ENCODE data around the gene MBNL3. TPM values are rescaled to one million over a fixed set of nuclear protein-coding genes. Genes with fewer than 3 reads are reported as not detected.

MBNL3 gene, protein sequence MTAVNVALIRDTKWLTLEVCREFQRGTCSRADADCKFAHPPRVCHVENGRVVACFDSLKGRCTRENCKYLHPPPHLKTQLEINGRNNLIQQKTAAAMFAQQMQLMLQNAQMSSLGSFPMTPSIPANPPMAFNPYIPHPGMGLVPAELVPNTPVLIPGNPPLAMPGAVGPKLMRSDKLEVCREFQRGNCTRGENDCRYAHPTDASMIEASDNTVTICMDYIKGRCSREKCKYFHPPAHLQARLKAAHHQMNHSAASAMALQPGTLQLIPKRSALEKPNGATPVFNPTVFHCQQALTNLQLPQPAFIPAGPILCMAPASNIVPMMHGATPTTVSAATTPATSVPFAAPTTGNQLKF
- total RNA-seq: 10 to 100 TPM in 5 of 9 donors, 1 to 10 TPM in 4; 4.6 to 21.9 (median 10.4) TPM
- 1 to 10 TPM in 1 of 2 donors, under 1 TPM in 1; 0.71 to 4.4 TPM for polyA plus RNA-seq
- long read RNA-seq, donor 1, partial matches to known transcripts: 0 of 3 reads
- long read RNA-seq, donor 1, other reads (novel, unspliced or antisense): 3 of 3 reads
- long read RNA-seq, donor 2, partial matches to known transcripts: 0 of 1 reads
- long read RNA-seq, donor 2, other reads (novel, unspliced or antisense): 1 of 1 reads
- long read RNA-seq, donor 3, partial matches to known transcripts: 1 of 5 reads
- long read RNA-seq, donor 3, other reads (novel, unspliced or antisense): 4 of 5 reads

DNA sequence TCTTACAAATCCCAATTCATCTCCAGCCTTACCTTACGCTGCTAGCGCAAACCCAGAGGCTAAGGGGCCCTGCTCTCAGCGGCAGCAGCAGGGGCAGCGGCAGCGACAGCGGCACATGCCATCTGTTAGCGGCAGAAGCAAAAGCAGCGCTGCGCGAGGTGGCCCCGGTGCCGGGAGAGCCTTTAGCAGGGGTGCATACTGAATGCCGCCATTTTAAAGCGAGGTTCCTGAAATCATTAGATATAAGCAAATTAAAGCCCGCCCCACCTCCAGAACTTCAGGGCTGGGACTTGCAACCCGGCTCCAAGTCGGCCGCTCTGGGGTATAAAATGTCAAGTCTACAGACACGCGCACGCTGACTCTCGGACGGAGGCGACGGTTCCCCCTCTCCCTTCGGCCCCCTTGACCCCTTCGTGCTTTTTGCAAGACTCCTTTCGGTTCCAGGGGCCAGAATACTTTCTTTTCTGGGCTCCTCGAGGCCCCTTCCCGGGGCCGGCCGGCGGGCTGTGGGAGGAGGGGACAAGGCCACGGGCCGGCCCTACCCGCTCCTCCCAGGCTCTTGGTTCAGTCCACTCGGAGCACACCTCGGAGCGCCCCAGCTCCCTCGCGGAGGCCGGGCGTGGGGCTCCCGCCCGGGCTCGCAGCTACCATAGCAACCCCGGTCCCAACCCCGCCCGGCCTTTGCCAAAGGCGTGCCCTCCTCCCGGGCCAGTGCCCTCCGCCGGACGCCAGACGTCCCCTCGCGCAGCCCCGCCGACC is at the start of gene MBNL3:
Gene MBNL3 (minus strand): TSS at position 220 of the 759 bp plus-strand sequence. CDS start 49,427 bp downstream, outside the sequence.
- intact Hi-C loops (cut with DNase I): loop anchor here in 1 of 10 donors (10.0 kb wide), 1 partner anchor 194 kb away; no protein-coding TSS in a partner anchor
- H3K27me3 ChIP-seq: peaks cover 0 to 10% (median 0%) of the 10 kb centered on the region in 9 donors
- peak; percentile 78 to 95 (median 92) for ATAC-seq
- H3K4me1 ChIP-seq: peaks cover 0 to 18% (median 0%) of the 10 kb centered on the region in 12 donors
- no peaks in the 10 kb centered on the region for H3K9me3 ChIP-seq
- H3K36me3 ChIP-seq: no peaks in the 10 kb centered on the region
- DNase-seq: peak; percentile 37 to 77 (median 66)
- TF ChIP-seq, protein P1, sequence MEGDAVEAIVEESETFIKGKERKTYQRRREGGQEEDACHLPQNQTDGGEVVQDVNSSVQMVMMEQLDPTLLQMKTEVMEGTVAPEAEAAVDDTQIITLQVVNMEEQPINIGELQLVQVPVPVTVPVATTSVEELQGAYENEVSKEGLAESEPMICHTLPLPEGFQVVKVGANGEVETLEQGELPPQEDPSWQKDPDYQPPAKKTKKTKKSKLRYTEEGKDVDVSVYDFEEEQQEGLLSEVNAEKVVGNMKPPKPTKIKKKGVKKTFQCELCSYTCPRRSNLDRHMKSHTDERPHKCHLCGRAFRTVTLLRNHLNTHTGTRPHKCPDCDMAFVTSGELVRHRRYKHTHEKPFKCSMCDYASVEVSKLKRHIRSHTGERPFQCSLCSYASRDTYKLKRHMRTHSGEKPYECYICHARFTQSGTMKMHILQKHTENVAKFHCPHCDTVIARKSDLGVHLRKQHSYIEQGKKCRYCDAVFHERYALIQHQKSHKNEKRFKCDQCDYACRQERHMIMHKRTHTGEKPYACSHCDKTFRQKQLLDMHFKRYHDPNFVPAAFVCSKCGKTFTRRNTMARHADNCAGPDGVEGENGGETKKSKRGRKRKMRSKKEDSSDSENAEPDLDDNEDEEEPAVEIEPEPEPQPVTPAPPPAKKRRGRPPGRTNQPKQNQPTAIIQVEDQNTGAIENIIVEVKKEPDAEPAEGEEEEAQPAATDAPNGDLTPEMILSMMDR (IDR thresholded peaks at IDR 0.05): no peak
- no peak for TF ChIP-seq POLR2A (IDR thresholded peaks at IDR 0.05)
- 0 to 35% (median 15%) methylated on average over 39 to 59 of the region's 59 CpGs for WGBS, 4 donors
- peak within 1 kb of the TSS in 11 of 12 donors; percentile 43 to 90 (median 72) for H3K27ac ChIP-seq
- peak within 1 kb of the TSS; percentile 23 to 82 (median 63) for H3K4me3 ChIP-seq

- Histone ChIP-seq H3K27me3 (peaks cover 0 to 22% (median 0%) of the 10 kb centered on the region in 9 donors), H3K27ac (no peak overlapping the region), H3K4me1 (no peaks in the 10 kb centered on the region), H3K4me3 (no peak overlapping the region), H3K9me3 (no peaks in the 10 kb centered on the region), H3K36me3 (no peaks in the 10 kb centered on the region)
- TF ChIP-seq, protein P1 (IDR thresholded peaks at IDR 0.05): no peak
- no peak for TF ChIP-seq POLR2A (IDR thresholded peaks at IDR 0.05)
- no peak for ATAC-seq
- no peak for DNase-seq
- intact Hi-C loops (cut with DNase I): no loop called here
- WGBS, 4 donors: 49 to 78% (median 69%) methylated on average over 2 of the region's 2 CpGs
These were observed 44.6 kb upstream of the MBNL3 start for GRCh38 chrX:132533409-132533808.

DNA sequence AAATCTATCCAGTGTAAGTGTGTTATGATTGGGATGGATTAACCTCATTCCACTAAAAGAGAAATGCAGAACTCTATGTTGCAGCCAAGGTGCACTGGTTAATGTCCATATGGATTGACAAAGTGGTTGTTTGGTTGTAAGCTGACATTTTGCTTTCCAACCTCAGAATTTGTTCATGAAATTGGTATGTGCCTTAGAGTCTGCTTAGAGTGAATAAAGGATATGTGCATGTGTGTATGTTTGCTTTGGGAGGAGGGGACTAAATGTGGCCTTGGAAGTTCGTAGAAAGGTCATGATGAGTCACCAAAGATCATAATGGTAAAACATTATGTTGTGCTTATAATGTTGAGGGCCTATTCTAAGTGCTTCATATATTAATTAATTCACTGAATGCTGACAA is 44.1 kb upstream of the MBNL3 start:
- Histone ChIP-seq H3K4me3 (no peak overlapping the region), H3K4me1 (no peaks in the 10 kb centered on the region), H3K36me3 (no peaks in the 10 kb centered on the region), H3K9me3 (no peaks in the 10 kb centered on the region), H3K27me3 (peaks cover 0 to 26% (median 0%) of the 10 kb centered on the region in 9 donors), H3K27ac (no peak overlapping the region)
- DNase-seq (no peak), ATAC-seq (no peak)
- WGBS, 4 donors: 38 to 60% (median 43%) methylated on average over 1 of the region's 1 CpG
- intact Hi-C loops (cut with DNase I): no loop called here
- TF ChIP-seq, protein P1 (IDR thresholded peaks at IDR 0.05): no peak
- TF ChIP-seq POLR2A (IDR thresholded peaks at IDR 0.05): no peak

Measured in heart left ventricle (tissue), 16 donors.